ENCODE measurements around the gene ANO8. TPM values are rescaled to one million over a fixed set of nuclear protein-coding genes. Genes with fewer than 3 reads are reported as not detected.

ANO8 gene
- total RNA-seq, 1 experiment from 2014 or later: 21.9 TPM

DNA sequence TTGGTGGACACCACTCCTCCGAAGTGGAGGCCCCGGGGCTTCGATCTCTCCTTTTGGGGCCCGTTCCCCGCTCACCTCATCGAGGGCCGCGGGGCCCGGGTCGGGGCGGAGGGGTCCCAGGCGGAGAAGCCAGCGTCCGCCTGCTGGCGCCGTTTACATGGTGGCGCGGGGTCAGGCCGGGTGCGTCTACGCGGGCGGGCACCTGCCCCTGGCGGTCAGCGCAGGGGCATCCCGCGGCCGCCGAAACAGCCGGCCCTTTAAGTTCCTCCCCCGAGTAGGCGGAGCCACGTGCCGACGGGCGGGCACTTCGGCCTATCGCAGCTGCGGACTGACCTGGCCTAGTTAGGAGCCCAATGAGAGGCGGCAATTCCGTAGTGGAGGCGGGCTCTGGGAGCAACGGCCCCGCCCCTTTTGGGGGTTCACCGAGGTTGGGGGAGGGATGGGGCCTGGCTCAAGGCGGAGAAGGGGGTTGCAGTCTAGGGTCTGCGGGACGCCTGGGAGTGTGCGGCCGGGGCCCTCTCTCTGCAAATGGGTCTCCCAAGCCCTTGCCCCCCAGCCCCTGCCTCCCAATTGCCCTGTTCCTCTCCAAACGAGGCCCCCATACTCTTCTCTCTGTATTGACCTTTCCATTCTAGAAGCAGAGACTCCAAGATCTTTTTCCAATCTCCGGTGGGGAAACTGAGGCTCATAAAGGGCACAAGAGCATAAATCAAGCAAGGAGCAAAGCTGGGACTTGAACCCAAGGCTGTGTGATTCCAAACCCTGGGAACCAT lies 31.3 kb downstream of the ANO8 start, which contains the start of gene ABHD8:
ABHD8 (minus strand) TSS at position 259 of the 773 bp plus-strand sequence. CDS start 1,809 bp downstream, outside the sequence.
- TF ChIP-seq, protein P1, sequence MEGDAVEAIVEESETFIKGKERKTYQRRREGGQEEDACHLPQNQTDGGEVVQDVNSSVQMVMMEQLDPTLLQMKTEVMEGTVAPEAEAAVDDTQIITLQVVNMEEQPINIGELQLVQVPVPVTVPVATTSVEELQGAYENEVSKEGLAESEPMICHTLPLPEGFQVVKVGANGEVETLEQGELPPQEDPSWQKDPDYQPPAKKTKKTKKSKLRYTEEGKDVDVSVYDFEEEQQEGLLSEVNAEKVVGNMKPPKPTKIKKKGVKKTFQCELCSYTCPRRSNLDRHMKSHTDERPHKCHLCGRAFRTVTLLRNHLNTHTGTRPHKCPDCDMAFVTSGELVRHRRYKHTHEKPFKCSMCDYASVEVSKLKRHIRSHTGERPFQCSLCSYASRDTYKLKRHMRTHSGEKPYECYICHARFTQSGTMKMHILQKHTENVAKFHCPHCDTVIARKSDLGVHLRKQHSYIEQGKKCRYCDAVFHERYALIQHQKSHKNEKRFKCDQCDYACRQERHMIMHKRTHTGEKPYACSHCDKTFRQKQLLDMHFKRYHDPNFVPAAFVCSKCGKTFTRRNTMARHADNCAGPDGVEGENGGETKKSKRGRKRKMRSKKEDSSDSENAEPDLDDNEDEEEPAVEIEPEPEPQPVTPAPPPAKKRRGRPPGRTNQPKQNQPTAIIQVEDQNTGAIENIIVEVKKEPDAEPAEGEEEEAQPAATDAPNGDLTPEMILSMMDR (conservative IDR thresholded peaks at IDR 0.05): peak; percentile 74
- H3K4me1 Mint-ChIP-seq: peaks cover 21 to 35% of the 10 kb centered on the region in 2 experiments
- no peaks in the 10 kb centered on the region for H3K27me3 ChIP-seq (ENCODE audit: insufficient read depth, low read length)
- no peak within 1 kb of the TSS for H4K91ac ChIP-seq (ENCODE audit: insufficient read length, low read depth, low read length)
- H2AFZ ChIP-seq (ENCODE audit: low read length): no peak within 1 kb of the TSS
- no peaks in the 10 kb centered on the region for H3K9me3 ChIP-seq (ENCODE audit: control insufficient read depth, low read depth, low read length)
- no peak within 1 kb of the TSS for H2BK120ac ChIP-seq (ENCODE audit: low read depth, low read length, poor library complexity, severe bottlenecking)
- no peak within 1 kb of the TSS for H3K18ac ChIP-seq (ENCODE audit: insufficient read length, low read depth, low read length)
- no peak within 1 kb of the TSS for H2BK5ac ChIP-seq (ENCODE audit: insufficient read length, low read length)
- H4K5ac ChIP-seq (ENCODE audit: insufficient read length, low read depth, low read length): no peak within 1 kb of the TSS
- no peaks in the 10 kb centered on the region for H3K79me2 ChIP-seq (ENCODE audit: insufficient read depth, low read length)
- H3K23ac ChIP-seq (ENCODE audit: insufficient read length, low read depth, low read length): no peak within 1 kb of the TSS
- no peak within 1 kb of the TSS for H3K4ac ChIP-seq (ENCODE audit: low read depth, low read length)
- peaks cover under 1 to 1% of the 10 kb centered on the region in 2 experiments; a peak in 3 of 5 replicates for H3K9me3 Mint-ChIP-seq
- no CpG with 5 or more reads among the region's 52 CpGs for WGBS (ENCODE audit: extremely low coverage, insufficient read length, low lambda C conversion rate)
- peak within 1 kb of the TSS; percentile 48 for H3K4me2 ChIP-seq (ENCODE audit: insufficient read depth, insufficient read length, low read length)
- H3K4me3 Mint-ChIP-seq: peak within 1 kb of the TSS; percentile 63 to 76
- no peak within 1 kb of the TSS for H3K56ac ChIP-seq (ENCODE audit: insufficient read length, low read depth, low read length)
- peak within 1 kb of the TSS in 2 of 3 experiments; percentile 71 to 83; a peak in 4 of 7 replicates for H3K27ac Mint-ChIP-seq
- H3K36me3 Mint-ChIP-seq (ENCODE audit: insufficient read depth in 1 of 3, low read depth in 3 of 3): peaks cover 8 to 18% (median 14%) of the 10 kb centered on the region in 3 experiments
- H3T11ph ChIP-seq (ENCODE audit: low read length): no peak within 1 kb of the TSS
- peak; percentile 97 for DNase-seq
- H3K4me1 ChIP-seq (ENCODE audit: insufficient read depth, low read length): peaks cover 3% of the 10 kb centered on the region; the same call in 1 of the 2 replicates
- no peak within 1 kb of the TSS for H4K8ac ChIP-seq (replicated peaks; ENCODE audit: insufficient read length, low read depth, low read length)
- no peaks in the 10 kb centered on the region; the same call in 1 of the 2 replicates for H3K27me3 Mint-ChIP-seq (ENCODE audit: low read depth)
- H3K9ac ChIP-seq (ENCODE audit: extremely low read depth, insufficient read length, low read length): no peak within 1 kb of the TSS
- H2AK5ac ChIP-seq (ENCODE audit: insufficient read length, low read length): no peak within 1 kb of the TSS
- no peak within 1 kb of the TSS for H2BK12ac ChIP-seq (ENCODE audit: insufficient read length, low read depth, low read length)
- peaks cover 6% of the 10 kb centered on the region for H3K23me2 ChIP-seq (ENCODE audit: insufficient read length, low read depth, low read length, poor library complexity, severe bottlenecking)
- no peak within 1 kb of the TSS for H2BK15ac ChIP-seq (ENCODE audit: low read depth, low read length)
- no peaks in the 10 kb centered on the region for H4K20me1 ChIP-seq (ENCODE audit: control insufficient read depth, insufficient read depth, insufficient read length)
- H3K14ac ChIP-seq (ENCODE audit: insufficient read depth, low read length): 0 out of 2 replicates have a peak within 1 kb of the TSS, but pooled peaks have one; percentile 14
- H3K79me1 ChIP-seq (ENCODE audit: insufficient read depth, low read depth, low read length, poor library complexity, severe bottlenecking): no peaks in the 10 kb centered on the region
- no peak within 1 kb of the TSS for H3K27ac ChIP-seq (ENCODE audit: insufficient read length, low read depth, low read length)
- no peak within 1 kb of the TSS for H2BK20ac ChIP-seq (ENCODE audit: low read depth, low read length, poor library complexity, severe bottlenecking)
